Stimulated activated naive B cell treated with anti-CD40 and anti-IgM and Interleukin-4, amounts not matched to agents 10 μg/mL and 1 μg/mL and 100 μg/mL, for 72 hours (primary cell): ENCODE data around the gene ACTA2.

Source experiments
- ATAC-seq, 2 donors: fragments of 150-1000 bp; cut with Tn5 transposase; replicated peaks; 2 replicates each; pipeline ENCODE4 v1.10.0; 2021; ENCODE audit warnings: moderate library complexity in 1 of 2
- DNase-seq: peaks from one replicate; pipeline ENCODE4 v3.0.0; 2021
- H3K27ac Mint-ChIP-seq: one replicate; pipeline ENCODE4 v1.8.0; 2022; ENCODE audit warnings: mild to moderate bottlenecking, mixed read lengths
- H3K27me3 Mint-ChIP-seq, 2 donors: one replicate each; pipeline ENCODE4 v1.8.0; 2022; ENCODE audit warnings: mixed read lengths in 2 of 2
- H3K36me3 Mint-ChIP-seq, 2 donors: one replicate each; pipeline ENCODE4 v1.8.0; 2022; ENCODE audit warnings: mixed read lengths in 2 of 2, mild to moderate bottlenecking in 1 of 2
- H3K4me1 Mint-ChIP-seq, 2 donors: one replicate each; pipeline ENCODE4 v1.8.0; 2022; ENCODE audit warnings: mixed read lengths in 2 of 2, mild to moderate bottlenecking in 1 of 2
- H3K4me3 Mint-ChIP-seq, 2 donors: one replicate each; pipeline ENCODE4 v1.8.0; 2022; ENCODE audit warnings: mild to moderate bottlenecking in 2 of 2, mixed read lengths in 2 of 2, moderate library complexity in 1 of 2
- H3K9me3 Mint-ChIP-seq, 2 donors: one replicate each; pipeline ENCODE4 v1.8.0; 2022; ENCODE audit warnings: mixed read lengths in 2 of 2, mild to moderate bottlenecking in 1 of 2

The ACTA2 gene

GRCh38 chr10:88896372-88896993 is 56.1 kb downstream of the ACTA2 start:
- H3K27me3 Mint-ChIP-seq, result no peaks in the 10 kb centered on the region
- ATAC-seq (no peak), DNase-seq (no peak)
- H3K4me1 Mint-ChIP-seq, result peaks cover 27 to 52% of the 10 kb centered on the region in 2 donors
- H3K27ac Mint-ChIP-seq, result peak overlapping the region; percentile 88
- no peaks in the 10 kb centered on the region for H3K9me3 Mint-ChIP-seq
- peak overlapping the region; percentile 52 to 66 for H3K4me3 Mint-ChIP-seq
- peaks cover 11 to 16% of the 10 kb centered on the region in 2 donors for H3K36me3 Mint-ChIP-seq

- DNase-seq (no peak), ATAC-seq (no peak)
- H3K4me3 Mint-ChIP-seq, result no peak overlapping the region
- peaks cover 11 to 16% of the 10 kb centered on the region in 2 donors for H3K36me3 Mint-ChIP-seq
- no peaks in the 10 kb centered on the region for H3K9me3 Mint-ChIP-seq
- no peak overlapping the region for H3K27ac Mint-ChIP-seq
- H3K27me3 Mint-ChIP-seq, result no peaks in the 10 kb centered on the region
- H3K4me1 Mint-ChIP-seq, result peaks cover 28 to 52% of the 10 kb centered on the region in 2 donors
Measured at GRCh38 chr10:88895250-88895649, 57.3 kb downstream of the ACTA2 start.

- peaks cover 7 to 12% of the 10 kb centered on the region in 2 donors for H3K36me3 Mint-ChIP-seq
- no peak overlapping the region for H3K4me3 Mint-ChIP-seq
- peaks cover 26 to 48% of the 10 kb centered on the region in 2 donors for H3K4me1 Mint-ChIP-seq
Measured at GRCh38 chr10:88893611-88894010, 59.0 kb downstream of the ACTA2 start.

GRCh38 chr10:88892222-88892967 is 60.2 kb downstream of the ACTA2 start:
- H3K27ac Mint-ChIP-seq, result no peak overlapping the region
- peaks cover 9 to 11% of the 10 kb centered on the region in 2 donors for H3K36me3 Mint-ChIP-seq
- H3K4me1 Mint-ChIP-seq, result peaks cover 23 to 42% of the 10 kb centered on the region in 2 donors
- ATAC-seq (no peak), DNase-seq (no peak)
- no peaks in the 10 kb centered on the region for H3K27me3 Mint-ChIP-seq
- H3K9me3 Mint-ChIP-seq, result no peaks in the 10 kb centered on the region
- no peak overlapping the region for H3K4me3 Mint-ChIP-seq

More at GRCh38 chr10:88893611-88894010, 59.0 kb downstream of the ACTA2 start:
- H3K27ac Mint-ChIP-seq, result no peak overlapping the region
- H3K27me3 Mint-ChIP-seq, result no peaks in the 10 kb centered on the region
- H3K9me3 Mint-ChIP-seq, result no peaks in the 10 kb centered on the region
- no peak for DNase-seq
- no peak for ATAC-seq

GRCh38 chr10:88890681-88891381 is 61.7 kb downstream of the ACTA2 start:
- Mint-ChIP-seq H3K27me3 (no peaks in the 10 kb centered on the region), H3K27ac (no peak overlapping the region), H3K4me3 (no peak overlapping the region), H3K36me3 (peaks cover 2 to 3% of the 10 kb centered on the region in 2 donors), H3K9me3 (no peaks in the 10 kb centered on the region), H3K4me1 (peaks cover 15 to 37% of the 10 kb centered on the region in 2 donors)
- DNase-seq, result no peak
- no peak for ATAC-seq

- H3K27ac Mint-ChIP-seq, result no peak overlapping the region
Measured at GRCh38 chr10:88889559-88890337, 62.8 kb downstream of the ACTA2 start.

GRCh38 chr10:88888810-88889445 is 63.6 kb downstream of the ACTA2 start:
- Mint-ChIP-seq H3K27me3 (no peaks in the 10 kb centered on the region), H3K27ac (no peak overlapping the region), H3K4me3 (no peak overlapping the region), H3K36me3 (peaks cover 3 to 5% of the 10 kb centered on the region in 2 donors), H3K4me1 (peaks cover 18 to 42% of the 10 kb centered on the region in 2 donors), H3K9me3 (no peaks in the 10 kb centered on the region)
- ATAC-seq (no peak), DNase-seq (no peak)

More at GRCh38 chr10:88889559-88890337, 62.8 kb downstream of the ACTA2 start:
- Mint-ChIP-seq H3K36me3 (peaks cover 2 to 3% of the 10 kb centered on the region in 2 donors), H3K9me3 (no peaks in the 10 kb centered on the region), H3K4me3 (no peak overlapping the region), H3K27me3 (no peaks in the 10 kb centered on the region), H3K4me1 (peaks cover 15 to 42% of the 10 kb centered on the region in 2 donors)
- ATAC-seq, result no peak
- DNase-seq, result no peak

- peaks cover 0 to 11% of the 10 kb centered on the region in 2 donors for H3K36me3 Mint-ChIP-seq
- no peaks in the 10 kb centered on the region for H3K27me3 Mint-ChIP-seq
- ATAC-seq (peak; percentile 86), DNase-seq (no peak)
- no peaks in the 10 kb centered on the region for H3K9me3 Mint-ChIP-seq
- peaks cover 20 to 54% of the 10 kb centered on the region in 2 donors for H3K4me1 Mint-ChIP-seq
- H3K4me3 Mint-ChIP-seq, result no peak overlapping the region
- H3K27ac Mint-ChIP-seq, result no peak overlapping the region
Measured at GRCh38 chr10:88886557-88886956, 66.0 kb downstream of the ACTA2 start.
